ENCODE measurements around the gene CPN2. TPM values are rescaled to one million over a fixed set of nuclear protein-coding genes. Genes with fewer than 3 reads are reported as not detected.

Gene CPN2
- total RNA-seq, 3 donors from 2014 or later (not counting 1 experiment from before 2014, with no cell fraction given), result not detected

GRCh38 chr3:194379651-194380050 lies 28.5 kb upstream of the CPN2 start:
- Mint-ChIP-seq H3K27ac (no peak overlapping the region), H3K27me3 (ENCODE audit: low read depth in 2 of 2) (peaks cover 18 to 26% of the 10 kb centered on the region in 2 donors), H3K4me3 (no peak overlapping the region), H3K9me3 (no peaks in the 10 kb centered on the region), H3K4me1 (no peaks in the 10 kb centered on the region), H3K36me3 (no peaks in the 10 kb centered on the region)
- Histone ChIP-seq H3K9me3 (ENCODE audit: control insufficient read depth, insufficient read depth, low read length) (no peaks in the 10 kb centered on the region), H3K27ac (ENCODE audit: low read length) (no peak overlapping the region), H3K4me3 (ENCODE audit: low read length) (no peak overlapping the region), H3K4me1 (ENCODE audit: control insufficient read depth, insufficient read depth, low read length) (no peaks in the 10 kb centered on the region), H3K36me3 (ENCODE audit: control insufficient read depth, insufficient read depth, low read length) (no peaks in the 10 kb centered on the region), H3K27me3 (ENCODE audit: control insufficient read depth, insufficient read depth, low read length) (no peaks in the 10 kb centered on the region)
- no peak for TF ChIP-seq CTCF (IDR thresholded peaks at IDR 0.05)
- 83% methylated on average over 8 of the region's 9 CpGs for WGBS (ENCODE audit: insufficient coverage)
- no peak for DNase-seq
- ATAC-seq, result no peak
- intact Hi-C loops (cut with micrococcal nuclease), result no loop called here

- Histone ChIP-seq H3K27me3 (ENCODE audit: control insufficient read depth, insufficient read depth, low read length) (no peaks in the 10 kb centered on the region), H3K4me1 (ENCODE audit: control insufficient read depth, insufficient read depth, low read length) (no peaks in the 10 kb centered on the region), H3K36me3 (ENCODE audit: control insufficient read depth, insufficient read depth, low read length) (no peaks in the 10 kb centered on the region), H3K4me3 (ENCODE audit: low read length) (no peak overlapping the region), H3K27ac (ENCODE audit: low read length) (no peak overlapping the region), H3K9me3 (ENCODE audit: control insufficient read depth, insufficient read depth, low read length) (no peaks in the 10 kb centered on the region)
- peaks cover 18 to 26% of the 10 kb centered on the region in 2 donors for H3K27me3 Mint-ChIP-seq (ENCODE audit: low read depth in 2 of 2)
- intact Hi-C loops (cut with micrococcal nuclease), result no loop called here
- no peaks in the 10 kb centered on the region for H3K9me3 Mint-ChIP-seq
- H3K27ac Mint-ChIP-seq, result no peak overlapping the region
- no peaks in the 10 kb centered on the region for H3K4me1 Mint-ChIP-seq
- H3K36me3 Mint-ChIP-seq, result no peaks in the 10 kb centered on the region
- no peak overlapping the region for H3K4me3 Mint-ChIP-seq
- no peak for TF ChIP-seq CTCF (IDR thresholded peaks at IDR 0.05)
- ATAC-seq (no peak), DNase-seq (no peak)
- WGBS (ENCODE audit: insufficient coverage), result 90% methylated on average over 6 of the region's 6 CpGs
These were observed 28.1 kb upstream of the CPN2 start for GRCh38 chr3:194379231-194379630.

DNA sequence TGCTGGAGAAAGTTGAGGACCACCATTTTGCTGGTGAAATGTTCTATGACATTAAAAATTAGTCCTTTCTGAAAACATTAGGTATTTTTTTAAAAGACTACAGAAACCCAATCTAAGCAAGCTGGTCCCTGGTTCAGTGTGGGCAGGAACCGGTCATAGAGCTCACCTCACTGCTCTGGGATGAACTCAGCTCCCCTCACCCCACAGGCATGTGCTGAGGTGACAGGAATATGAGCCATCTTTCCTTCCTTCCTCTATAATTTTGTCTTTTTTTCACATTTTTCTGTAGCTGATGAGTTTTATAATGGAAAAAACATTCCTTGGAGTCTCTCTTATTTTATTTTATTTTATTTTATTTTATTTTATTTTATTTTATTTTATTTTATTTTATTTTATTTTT lies 26.6 kb upstream of the CPN2 start:
- H3K27me3 ChIP-seq (ENCODE audit: control insufficient read depth, insufficient read depth, low read length), result no peaks in the 10 kb centered on the region
- no peaks in the 10 kb centered on the region for H3K36me3 ChIP-seq (ENCODE audit: control insufficient read depth, insufficient read depth, low read length)
- DNase-seq, result no peak
- WGBS (ENCODE audit: insufficient coverage), result 80% methylated on average over 1 of the region's 1 CpG
- Mint-ChIP-seq H3K36me3 (no peaks in the 10 kb centered on the region), H3K9me3 (no peaks in the 10 kb centered on the region), H3K4me3 (no peak overlapping the region), H3K27ac (no peak overlapping the region), H3K27me3 (ENCODE audit: low read depth in 2 of 2) (peaks cover 12 to 13% of the 10 kb centered on the region in 2 donors), H3K4me1 (no peaks in the 10 kb centered on the region)
- no peak for ATAC-seq
- no peaks in the 10 kb centered on the region for H3K9me3 ChIP-seq (ENCODE audit: control insufficient read depth, insufficient read depth, low read length)
- no peaks in the 10 kb centered on the region for H3K4me1 ChIP-seq (ENCODE audit: control insufficient read depth, insufficient read depth, low read length)
- TF ChIP-seq CTCF (IDR thresholded peaks at IDR 0.05), result no peak
- H3K4me3 ChIP-seq (ENCODE audit: low read length), result no peak overlapping the region
- intact Hi-C loops (cut with micrococcal nuclease), result no loop called here
- no peak overlapping the region for H3K27ac ChIP-seq (ENCODE audit: low read length)

DNA sequence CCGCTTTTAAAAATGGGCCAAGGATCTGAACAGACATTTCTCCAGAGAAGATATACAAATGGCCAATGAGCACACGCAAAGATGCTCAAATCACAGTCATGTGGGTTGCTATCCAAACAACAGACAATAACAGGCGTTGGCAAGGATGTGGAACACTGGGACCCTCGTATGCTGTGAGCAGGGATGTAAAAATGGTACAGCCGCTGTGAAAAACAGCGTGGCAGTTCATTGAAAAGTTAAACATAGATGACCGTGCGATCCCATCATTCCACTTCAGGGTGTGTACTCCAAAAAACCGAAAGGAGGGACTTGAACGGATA lies 25.1 kb upstream of the CPN2 start:
- H3K27me3 ChIP-seq (ENCODE audit: control insufficient read depth, insufficient read depth, low read length), result no peaks in the 10 kb centered on the region
- whole genome bisulfite sequencing (ENCODE audit: insufficient coverage), result 87% methylated on average over 10 of the region's 10 CpGs
- DNase-seq (no peak), ATAC-seq (no peak)
- H3K4me1 ChIP-seq (ENCODE audit: control insufficient read depth, insufficient read depth, low read length), result no peaks in the 10 kb centered on the region
- H3K4me3 ChIP-seq (ENCODE audit: low read length), result no peak overlapping the region
- Mint-ChIP-seq H3K4me3 (no peak overlapping the region), H3K27me3 (ENCODE audit: low read depth in 2 of 2) (peaks cover 8 to 15% of the 10 kb centered on the region in 2 donors), H3K4me1 (no peaks in the 10 kb centered on the region), H3K36me3 (no peaks in the 10 kb centered on the region), H3K9me3 (no peaks in the 10 kb centered on the region), H3K27ac (no peak overlapping the region)
- no peaks in the 10 kb centered on the region for H3K36me3 ChIP-seq (ENCODE audit: control insufficient read depth, insufficient read depth, low read length)
- no peak for TF ChIP-seq CTCF (IDR thresholded peaks at IDR 0.05)
- no peak overlapping the region for H3K27ac ChIP-seq (ENCODE audit: low read length)
- intact Hi-C loops (cut with micrococcal nuclease), result no loop called here
- no peaks in the 10 kb centered on the region for H3K9me3 ChIP-seq (ENCODE audit: control insufficient read depth, insufficient read depth, low read length)
